GM12878 (cell line): ENCODE results near the gene CAV1. TPM values are rescaled to one million over a fixed set of nuclear protein-coding genes. Genes with fewer than 3 reads are reported as not detected.

Experiments
- ATAC-seq: fragments of 200-7000 bp; cut with Tn5 transposase; 3 replicates; pipeline ENCODE4 v1.9.1; 2020; ENCODE audit warnings: mild to moderate bottlenecking, moderate library complexity
- BruUV-seq: library from RNA; stranded (reverse); fragments of 400-500 nt; replicated peaks from 2 replicates; lab custom pipeline; 2021; lab: Mats Ljungman, UMichigan
- CTCF ChIA-PET: fragments of 300-600 bp; sonication (Branson Sonifier 250); formaldehyde crosslinking; extraction: SDS; loops from one replicate; lab custom pipeline; 2021; ENCODE audit warnings: inconsistent platforms; lab: Yijun Ruan, JAX
- POLR2A ChIA-PET: fragments of 350-600 bp; formaldehyde crosslinking; extraction: SDS; loops from one replicate; lab custom pipeline; 2021; ENCODE audit warnings: inconsistent platforms; lab: Charles Lee
- RAD21 ChIA-PET: fragments of 300-600 bp; sonication (Branson Sonifier 250); formaldehyde crosslinking; loops from one replicate; lab custom pipeline; 2023; ENCODE audit warnings: antibody characterized with exemption; ENCODE audit not compliant: unreplicated experiment; lab: Charles Lee
- SMC1A ChIA-PET: fragments of 300-600 bp; sonication (Branson Sonifier 250); formaldehyde crosslinking; loops from one replicate; lab custom pipeline; 2023; ENCODE audit not compliant: unreplicated experiment, uncharacterized antibody; lab: Charles Lee
- DNase-seq: peaks from one replicate; pipeline ENCODE4 v3.0.0-alpha.2; 2011; ENCODE audit warnings: low read depth, low spot score
- FAIRE-seq: peaks from 3 replicates; lab custom pipeline; 2011; peaks lifted over from hg19 to GRCh38; lab: Jason Lieb, UNC
- H2AFZ ChIP-seq: 2 replicates; pipeline ENCODE4 v1.6.0; 2011; ENCODE audit warnings: low read depth, low read length, control low read depth; ENCODE audit not compliant: control insufficient read depth
- H3K27ac ChIP-seq: 2 replicates; pipeline ENCODE4 v1.5.1; 2011; ENCODE audit warnings: control low read depth; ENCODE audit not compliant: control insufficient read depth, insufficient read depth
- H3K27me3 ChIP-seq, 2 experiments: replicated peaks in 1 of 2; 2 replicates each; pipeline versions ENCODE4 v1.6.0 to v1.6.1; 2011; ENCODE audit warnings: low read length in 1 of 2; ENCODE audit not compliant: control insufficient read depth in 2 of 2, insufficient read depth in 2 of 2
- H3K36me3 ChIP-seq, 2 experiments: 2 replicates each; pipeline ENCODE4 v1.5.1; 2011; ENCODE audit warnings: low read length in 1 of 2; ENCODE audit not compliant: control insufficient read depth in 2 of 2, insufficient read depth in 2 of 2
- H3K4me1 ChIP-seq: 2 replicates; pipeline ENCODE4 v1.6.1; 2011; ENCODE audit warnings: mild to moderate bottlenecking, low read length, moderate library complexity, mixed read lengths; ENCODE audit not compliant: control insufficient read depth, insufficient read depth
- H3K4me2 ChIP-seq: 2 replicates; pipeline ENCODE4 v1.6.0; 2011; ENCODE audit warnings: control low read depth; ENCODE audit not compliant: control insufficient read depth, insufficient read depth
- H3K4me3 ChIP-seq: fragments of 200-600 bp; sonication (generic); 2 replicates; pipeline ENCODE4 v1.5.1; 2016
- H3K79me2 ChIP-seq: 2 replicates; pipeline ENCODE4 v1.6.0; 2011; ENCODE audit warnings: low read length; ENCODE audit not compliant: control insufficient read depth, insufficient read depth
- H3K9ac ChIP-seq: 2 replicates; pipeline ENCODE4 v1.8.0; 2011; ENCODE audit warnings: low read length, control low read depth, mixed read lengths; ENCODE audit not compliant: control insufficient read depth, insufficient read depth
- H3K9me3 ChIP-seq: replicated peaks from 3 replicates; pipeline ENCODE4 v1.5.1; 2011; ENCODE audit warnings: mild to moderate bottlenecking, low read length; ENCODE audit not compliant: control insufficient read depth, insufficient read depth
- H4K20me1 ChIP-seq: 2 replicates; pipeline ENCODE4 v1.6.0; 2011; ENCODE audit not compliant: control insufficient read depth, insufficient read depth
- BRCA1 ChIP-seq: IDR thresholded peaks from 2 replicates; pipeline ENCODE4 v1.6.1; 2011; ENCODE audit warnings: low read depth, low read length, improper control_type of control experiment
- SUZ12 ChIP-seq: fragments of 200-600 bp; sonication (generic); IDR thresholded peaks from one replicate; pipeline ENCODE4 v1.6.1; 2018; ENCODE audit warnings: antibody characterized with exemption, mild to moderate bottlenecking; ENCODE audit not compliant: unreplicated experiment
- WGBS: methylation state at CpG from one replicate; pipeline ENCODE4 v1.1.6; 2016; ENCODE audit warnings: low lambda C conversion rate; ENCODE audit not compliant: insufficient replicate concordance, insufficient coverage; ENCODE audit errors: missing lambda C conversion rate; 5-methylcytosine and 5-hydroxymethylcytosine counted together
- in situ Hi-C: fragments of 300-500 bp; cut with MboI; formaldehyde crosslinking; loops from 9 replicates; pipeline ENCODE4 v1.14.3; 2018; ENCODE audit warnings: mixed read lengths
- intact Hi-C: fragments of 100-400 bp; cut with micrococcal nuclease; formaldehyde crosslinking; loops from one replicate; pipeline ENCODE4 v1.14.2; 2022; ENCODE audit not compliant: unreplicated experiment
- polyA plus RNA-seq, 11 experiments: library from polyadenylated mRNA; depleted of rRNA in 4 of 11; unstranded in 6 of 11; stranded (reverse) in 5 of 11; fragments of >200 nt; fragmentation: Nextera tagmentation in 4 of 11; fragmentation: Illumina TruSeq in 1 of 11; extraction: Ambion mirVana in 4 of 11; extraction: Trizol in 1 of 11; gene quantifications; 1 replicate in 1 of 11; 2 replicates in 10 of 11; pipeline versions ENCODE4 v1.2.1 to v1.2.3, GENCODE V29; 2011 to 2016; ENCODE audit warnings: inconsistent platforms in 2 of 11, missing spikeins in 2 of 11, low read depth in 1 of 11
- total RNA-seq, 4 experiments: library from RNA; depleted of rRNA in 3 of 4; stranded (reverse); fragments of >200 nt in 3 of 4; fragmentation: Illumina TruSeq in 1 of 4; extraction: Trizol in 1 of 4; gene quantifications; 2 replicates each; pipeline versions ENCODE4 v1.2.1 to v1.2.3, GENCODE V29; 2013 to 2021
- TF ChIP-seq, protein P1 (sequence below): IDR thresholded peaks from 2 replicates; pipeline ENCODE4 v1.6.1; 2012; ENCODE audit warnings: mild to moderate bottlenecking, low read depth, low read length
- TF ChIP-seq, protein P2 (sequence below): fragments of 450-650 bp; IDR thresholded peaks from 2 replicates; pipeline ENCODE4 v1.6.1; 2018; ENCODE audit warnings: borderline replicate concordance, mild to moderate bottlenecking; ENCODE audit not compliant: partially characterized antibody

The CAV1 gene
- total and polyA plus RNA-seq, 10 of the 15 experiments (the other 5 are each of a cell fraction or from before 2014, with no cell fraction given) = 0.45 to 26.5 (median 2.0) TPM

GRCh38 chr7:116557066-116557585 is 32.3 kb downstream of the CAV1 start:
- no peak for FAIRE-seq
- H3K36me3 ChIP-seq = no peaks in the 10 kb centered on the region
- ChIA-PET SMC1A (interaction anchor here (0.6 kb wide), 1 partner anchor 13 kb away, joined by 3 read pairs; no protein-coding TSS in a partner anchor), CTCF (no interaction called here), POLR2A (no interaction called here), RAD21 (no interaction called here)
- in situ Hi-C loops (no loop called here), intact Hi-C loops (no loop called here)
- TF ChIP-seq, protein P1, sequence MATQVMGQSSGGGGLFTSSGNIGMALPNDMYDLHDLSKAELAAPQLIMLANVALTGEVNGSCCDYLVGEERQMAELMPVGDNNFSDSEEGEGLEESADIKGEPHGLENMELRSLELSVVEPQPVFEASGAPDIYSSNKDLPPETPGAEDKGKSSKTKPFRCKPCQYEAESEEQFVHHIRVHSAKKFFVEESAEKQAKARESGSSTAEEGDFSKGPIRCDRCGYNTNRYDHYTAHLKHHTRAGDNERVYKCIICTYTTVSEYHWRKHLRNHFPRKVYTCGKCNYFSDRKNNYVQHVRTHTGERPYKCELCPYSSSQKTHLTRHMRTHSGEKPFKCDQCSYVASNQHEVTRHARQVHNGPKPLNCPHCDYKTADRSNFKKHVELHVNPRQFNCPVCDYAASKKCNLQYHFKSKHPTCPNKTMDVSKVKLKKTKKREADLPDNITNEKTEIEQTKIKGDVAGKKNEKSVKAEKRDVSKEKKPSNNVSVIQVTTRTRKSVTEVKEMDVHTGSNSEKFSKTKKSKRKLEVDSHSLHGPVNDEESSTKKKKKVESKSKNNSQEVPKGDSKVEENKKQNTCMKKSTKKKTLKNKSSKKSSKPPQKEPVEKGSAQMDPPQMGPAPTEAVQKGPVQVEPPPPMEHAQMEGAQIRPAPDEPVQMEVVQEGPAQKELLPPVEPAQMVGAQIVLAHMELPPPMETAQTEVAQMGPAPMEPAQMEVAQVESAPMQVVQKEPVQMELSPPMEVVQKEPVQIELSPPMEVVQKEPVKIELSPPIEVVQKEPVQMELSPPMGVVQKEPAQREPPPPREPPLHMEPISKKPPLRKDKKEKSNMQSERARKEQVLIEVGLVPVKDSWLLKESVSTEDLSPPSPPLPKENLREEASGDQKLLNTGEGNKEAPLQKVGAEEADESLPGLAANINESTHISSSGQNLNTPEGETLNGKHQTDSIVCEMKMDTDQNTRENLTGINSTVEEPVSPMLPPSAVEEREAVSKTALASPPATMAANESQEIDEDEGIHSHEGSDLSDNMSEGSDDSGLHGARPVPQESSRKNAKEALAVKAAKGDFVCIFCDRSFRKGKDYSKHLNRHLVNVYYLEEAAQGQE = no peak
- TF ChIP-seq SUZ12 (no peak), BRCA1 (no peak)
- TF ChIP-seq, protein P2, sequence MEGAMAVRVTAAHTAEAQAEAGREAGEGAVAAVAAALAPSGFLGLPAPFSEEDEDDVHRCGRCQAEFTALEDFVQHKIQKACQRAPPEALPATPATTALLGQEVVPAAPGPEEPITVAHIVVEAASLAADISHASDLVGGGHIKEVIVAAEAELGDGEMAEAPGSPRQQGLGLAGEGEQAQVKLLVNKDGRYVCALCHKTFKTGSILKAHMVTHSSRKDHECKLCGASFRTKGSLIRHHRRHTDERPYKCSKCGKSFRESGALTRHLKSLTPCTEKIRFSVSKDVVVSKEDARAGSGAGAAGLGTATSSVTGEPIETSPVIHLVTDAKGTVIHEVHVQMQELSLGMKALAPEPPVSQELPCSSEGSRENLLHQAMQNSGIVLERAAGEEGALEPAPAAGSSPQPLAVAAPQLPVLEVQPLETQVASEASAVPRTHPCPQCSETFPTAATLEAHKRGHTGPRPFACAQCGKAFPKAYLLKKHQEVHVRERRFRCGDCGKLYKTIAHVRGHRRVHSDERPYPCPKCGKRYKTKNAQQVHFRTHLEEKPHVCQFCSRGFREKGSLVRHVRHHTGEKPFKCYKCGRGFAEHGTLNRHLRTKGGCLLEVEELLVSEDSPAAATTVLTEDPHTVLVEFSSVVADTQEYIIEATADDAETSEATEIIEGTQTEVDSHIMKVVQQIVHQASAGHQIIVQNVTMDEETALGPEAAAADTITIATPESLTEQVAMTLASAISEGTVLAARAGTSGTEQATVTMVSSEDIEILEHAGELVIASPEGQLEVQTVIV = no peak
- no peaks in the 10 kb centered on the region for H3K4me1 ChIP-seq
- ATAC-seq = no peak
- WGBS = 70% methylated on average over 3 of the region's 3 CpGs
- H2AFZ ChIP-seq = no peak overlapping the region
- H3K27ac ChIP-seq = no peak overlapping the region
- H4K20me1 ChIP-seq = no peaks in the 10 kb centered on the region
- H3K27me3 ChIP-seq = no peaks in the 10 kb centered on the region
- no peaks in the 10 kb centered on the region for H3K79me2 ChIP-seq
- H3K4me2 ChIP-seq = no peak overlapping the region
- BruUV-seq = no TSS peak
- no peaks in the 10 kb centered on the region for H3K9me3 ChIP-seq
- DNase-seq = no peak
- no peak overlapping the region for H3K4me3 ChIP-seq
- no peak overlapping the region for H3K9ac ChIP-seq
